A673 (cell line): Measurements from ENCODE around the gene CMPK2. TPM values are rescaled to one million over a fixed set of nuclear protein-coding genes. Genes with fewer than 3 reads are reported as not detected.

Experiments used
- BruUV-seq: library from RNA; stranded (reverse); fragments of 400-500 nt; replicated peaks from 2 replicates; lab custom pipeline; 2021; lab: Mats Ljungman, UMichigan
- CTCF ChIA-PET: fragments of 300-600 bp; sonication (Branson Sonifier 250); formaldehyde crosslinking; loops from one replicate; lab custom pipeline; 2022; ENCODE audit warnings: antibody characterized with exemption; lab: Charles Lee
- POLR2A ChIA-PET: fragments of 300-600 bp; sonication (Branson Sonifier 250); formaldehyde crosslinking; loops from one replicate; lab custom pipeline; 2022; ENCODE audit warnings: antibody characterized with exemption; ENCODE audit not compliant: low non-redundant PET; lab: Charles Lee
- DNase-seq: peaks from one replicate; pipeline ENCODE4 v3.0.0-alpha.2; 2015; ENCODE audit warnings: low spot score
- H3K27ac ChIP-seq: fragments of 200-600 bp; sonication (generic); 2 replicates; pipeline ENCODE4 v1.5.1; 2016; ENCODE audit warnings: mixed run types, low read depth, mild to moderate bottlenecking, mixed read lengths, antibody characterized with exemption, low read length; ENCODE audit not compliant: poor library complexity, severe bottlenecking
- H3K27me3 ChIP-seq: fragments of 200-600 bp; sonication (generic); replicated peaks from 2 replicates; pipeline ENCODE4 v1.6.1; 2017; ENCODE audit warnings: mixed run types, low read depth, mild to moderate bottlenecking, mixed read lengths, antibody characterized with exemption, low read length; ENCODE audit not compliant: insufficient read depth, poor library complexity
- H3K36me3 ChIP-seq: fragments of 200-600 bp; sonication (generic); 2 replicates; pipeline ENCODE4 v1.6.1; 2016; ENCODE audit warnings: mixed run types, mild to moderate bottlenecking, mixed read lengths, antibody characterized with exemption, low read length; ENCODE audit not compliant: insufficient read depth, poor library complexity, severe bottlenecking
- H3K4me1 ChIP-seq: fragments of 200-600 bp; sonication (generic); 2 replicates; pipeline ENCODE4 v1.6.1; 2017; ENCODE audit warnings: mixed run types, mild to moderate bottlenecking, mixed read lengths, antibody characterized with exemption, low read length; ENCODE audit not compliant: insufficient read depth, poor library complexity, severe bottlenecking
- H3K4me3 ChIP-seq: fragments of 200-600 bp; sonication (generic); 2 replicates; pipeline ENCODE4 v1.5.1; 2016; ENCODE audit warnings: low read depth, mixed run types, mild to moderate bottlenecking, mixed read lengths, low read length; ENCODE audit not compliant: poor library complexity, severe bottlenecking
- H3K9me3 ChIP-seq: fragments of 200-600 bp; sonication (generic); 2 replicates; pipeline ENCODE4 v1.6.1; 2016; ENCODE audit warnings: mixed run types, low read depth, mild to moderate bottlenecking, mixed read lengths, antibody characterized with exemption, low read length; ENCODE audit not compliant: poor library complexity, severe bottlenecking
- CTCF ChIP-seq: fragments of 300-800, 200-600 bp; sonication (generic); conservative IDR thresholded peaks from 2 replicates; pipeline ENCODE4 v1.5.1; 2017; ENCODE audit warnings: low read depth, mild to moderate bottlenecking, antibody characterized with exemption, low read length, moderate library complexity, mixed read lengths
- EZH2 ChIP-seq: fragments of 200-600 bp; sonication (generic); IDR thresholded peaks from 2 replicates; pipeline ENCODE4 v1.6.1; 2017; ENCODE audit warnings: borderline replicate concordance, low read depth, mild to moderate bottlenecking, mixed read lengths, antibody characterized with exemption, low read length; ENCODE audit not compliant: poor library complexity, severe bottlenecking
- intact Hi-C: fragments of 100-400 bp; cut with micrococcal nuclease; formaldehyde crosslinking; loops from one replicate; pipeline ENCODE4 v1.10.0; 2022; ENCODE audit not compliant: unreplicated experiment
- total RNA-seq: library from RNA; stranded (reverse); gene quantifications from 2 replicates; pipeline ENCODE4 v1.2.3, GENCODE V29; 2021

The CMPK2 gene
- total RNA-seq, 1 experiment from 2014 or later = 4.6 TPM

- ChIA-PET CTCF (no interaction called here), POLR2A (interaction anchor here (0.7 kb wide), 1 partner anchor 9 kb away, joined by 9 read pairs; the partner anchor contains the start of gene CMPK2)
- Histone ChIP-seq H3K4me3 (no peak overlapping the region), H3K27ac (no peak overlapping the region), H3K9me3 (no peaks in the 10 kb centered on the region), H3K27me3 (no peaks in the 10 kb centered on the region), H3K36me3 (peaks cover 6% of the 10 kb centered on the region), H3K4me1 (no peaks in the 10 kb centered on the region)
- TF ChIP-seq CTCF (no peak), EZH2 (no peak)
- no peak for DNase-seq
- no TSS peak for BruUV-seq
- intact Hi-C loops = no loop called here
Measured at GRCh38 chr2:6856548-6856920, 9.2 kb downstream of the CMPK2 start.

- CTCF ChIA-PET = no interaction called here
- Histone ChIP-seq H3K4me3 (no peak overlapping the region), H3K4me1 (no peaks in the 10 kb centered on the region), H3K27ac (no peak overlapping the region), H3K27me3 (no peaks in the 10 kb centered on the region), H3K36me3 (peaks cover 6% of the 10 kb centered on the region), H3K9me3 (no peaks in the 10 kb centered on the region)
- intact Hi-C loops = no loop called here
- POLR2A ChIA-PET = no interaction called here
- BruUV-seq = no TSS peak
- DNase-seq = no peak
- TF ChIP-seq EZH2 (no peak), CTCF (no peak)
Measured at GRCh38 chr2:6855860-6856547, 9.7 kb downstream of the CMPK2 start.

GRCh38 chr2:6854416-6854815 is 11.3 kb downstream of the CMPK2 start:
- TF ChIP-seq CTCF = no peak
- TF ChIP-seq EZH2 = no peak
- BruUV-seq = no TSS peak
- CTCF ChIA-PET = no interaction called here
- intact Hi-C loops = no loop called here
- Histone ChIP-seq H3K9me3 (no peaks in the 10 kb centered on the region), H3K36me3 (peaks cover 2% of the 10 kb centered on the region), H3K27ac (no peak overlapping the region), H3K27me3 (no peaks in the 10 kb centered on the region), H3K4me1 (no peaks in the 10 kb centered on the region), H3K4me3 (no peak overlapping the region)
- DNase-seq = no peak
- POLR2A ChIA-PET = no interaction called here
